SK-N-SH treated with all-trans-retinoic acid at 6 μM for 48 hours (cell line): ENCODE data around the gene FBXL12.

Experiments used
- ATAC-seq: fragments of 200-7000 bp; cut with Tn5 transposase; 3 replicates; pipeline ENCODE4 v1.9.1; 2020; ENCODE audit warnings: mild to moderate bottlenecking, moderate library complexity
- ARNTL ChIP-seq: fragments of 450-650 bp; formaldehyde crosslinking; IDR thresholded peaks from 2 replicates; pipeline ENCODE4 v1.5.0; 2020; ENCODE audit warnings: low read depth, mild to moderate bottlenecking, moderate library complexity, borderline replicate concordance
- BACH2 ChIP-seq: fragments of 250-450 bp; sonication (Bioruptor Pico); IDR thresholded peaks from 2 replicates; pipeline ENCODE4 v1.9.0; 2021; ENCODE audit warnings: mild to moderate bottlenecking, borderline replicate concordance
- CSDC2 ChIP-seq: fragments of 250-450 bp; sonication (Bioruptor Pico); IDR thresholded peaks from 2 replicates; pipeline ENCODE4 v1.5.0; 2020; ENCODE audit warnings: mild to moderate bottlenecking, moderate library complexity
- CSRNP3 ChIP-seq: fragments of 250-450 bp; sonication (Bioruptor Pico); IDR thresholded peaks from 2 replicates; pipeline ENCODE4 v1.5.1; 2021; ENCODE audit warnings: mild to moderate bottlenecking, moderate library complexity
- ESRRG ChIP-seq: fragments of 250-450 bp; sonication (Bioruptor Pico); IDR thresholded peaks from 2 replicates; pipeline ENCODE4 v1.6.1; 2021; ENCODE audit warnings: mild to moderate bottlenecking
- GLIS3 ChIP-seq: fragments of 250-450 bp; sonication (Bioruptor Pico); IDR thresholded peaks from 2 replicates; pipeline ENCODE4 v1.5.0; 2020; ENCODE audit warnings: mild to moderate bottlenecking, moderate library complexity
- ISL1 ChIP-seq: fragments of 250-450 bp; sonication (Bioruptor Pico); IDR thresholded peaks from 2 replicates; pipeline ENCODE4 v2.1.2; 2022; ENCODE audit warnings: mild to moderate bottlenecking, moderate library complexity
- PATZ1 ChIP-seq: fragments of 250-450 bp; sonication (Bioruptor Pico); IDR thresholded peaks from 2 replicates; pipeline ENCODE4 v1.8.0; 2020; ENCODE audit warnings: mild to moderate bottlenecking, moderate library complexity, borderline replicate concordance
- RARB ChIP-seq: fragments of 250-450 bp; sonication (Bioruptor Pico); IDR thresholded peaks from 2 replicates; pipeline ENCODE4 v1.8.0; 2021; ENCODE audit warnings: mild to moderate bottlenecking, moderate library complexity
- SNAI2 ChIP-seq: fragments of 250-450 bp; sonication (Bioruptor Pico); IDR thresholded peaks from 2 replicates; pipeline ENCODE4 v1.5.0; 2020; ENCODE audit warnings: mild to moderate bottlenecking, moderate library complexity
- TCF4 ChIP-seq: fragments of 250-450 bp; sonication (Bioruptor Pico); IDR thresholded peaks from 2 replicates; pipeline ENCODE4 v1.8.0; 2021; ENCODE audit warnings: mild to moderate bottlenecking, moderate library complexity, borderline replicate concordance
- TOX ChIP-seq: fragments of 250-450 bp; sonication (Bioruptor Pico); IDR thresholded peaks from 2 replicates; pipeline ENCODE4 v1.8.0; 2021; ENCODE audit warnings: mild to moderate bottlenecking, moderate library complexity, borderline replicate concordance
- ZFP30 ChIP-seq: fragments of 450-650 bp; formaldehyde crosslinking; IDR thresholded peaks from 2 replicates; pipeline ENCODE4 v1.5.0; 2022; ENCODE audit warnings: mild to moderate bottlenecking, moderate library complexity
- ZNF565 ChIP-seq: fragments of 450-650 bp; formaldehyde crosslinking; conservative IDR thresholded peaks from 2 replicates; pipeline ENCODE4 v1.5.0; 2020; ENCODE audit warnings: low read depth, mild to moderate bottlenecking, moderate library complexity
- ZNF70 ChIP-seq: fragments of 450-650 bp; formaldehyde crosslinking; IDR thresholded peaks from 2 replicates; pipeline ENCODE4 v1.5.0; 2020; ENCODE audit warnings: mild to moderate bottlenecking, moderate library complexity
- ZNF8 ChIP-seq: fragments of 450-650 bp; formaldehyde crosslinking; IDR thresholded peaks from 2 replicates; pipeline ENCODE4 v1.5.0; 2020; ENCODE audit warnings: mild to moderate bottlenecking, moderate library complexity
- TF ChIP-seq, protein P1 (sequence below): fragments of 250-450 bp; sonication (Bioruptor Pico); IDR thresholded peaks from 2 replicates; pipeline ENCODE4 v1.5.1; 2020; ENCODE audit warnings: low read depth, mild to moderate bottlenecking, moderate library complexity
- TF ChIP-seq, protein P2 (sequence below): fragments of 250-450 bp; sonication (Bioruptor Pico); IDR thresholded peaks from 2 replicates; pipeline ENCODE4 v1.5.0; 2020; ENCODE audit warnings: mild to moderate bottlenecking, moderate library complexity
- TF ChIP-seq, protein P3 (sequence below): fragments of 250-450 bp; sonication (Bioruptor Pico); IDR thresholded peaks from 2 replicates; pipeline ENCODE4 v1.8.0; 2021; ENCODE audit warnings: low read depth, mild to moderate bottlenecking, moderate library complexity, borderline replicate concordance

The FBXL12 gene

DNA sequence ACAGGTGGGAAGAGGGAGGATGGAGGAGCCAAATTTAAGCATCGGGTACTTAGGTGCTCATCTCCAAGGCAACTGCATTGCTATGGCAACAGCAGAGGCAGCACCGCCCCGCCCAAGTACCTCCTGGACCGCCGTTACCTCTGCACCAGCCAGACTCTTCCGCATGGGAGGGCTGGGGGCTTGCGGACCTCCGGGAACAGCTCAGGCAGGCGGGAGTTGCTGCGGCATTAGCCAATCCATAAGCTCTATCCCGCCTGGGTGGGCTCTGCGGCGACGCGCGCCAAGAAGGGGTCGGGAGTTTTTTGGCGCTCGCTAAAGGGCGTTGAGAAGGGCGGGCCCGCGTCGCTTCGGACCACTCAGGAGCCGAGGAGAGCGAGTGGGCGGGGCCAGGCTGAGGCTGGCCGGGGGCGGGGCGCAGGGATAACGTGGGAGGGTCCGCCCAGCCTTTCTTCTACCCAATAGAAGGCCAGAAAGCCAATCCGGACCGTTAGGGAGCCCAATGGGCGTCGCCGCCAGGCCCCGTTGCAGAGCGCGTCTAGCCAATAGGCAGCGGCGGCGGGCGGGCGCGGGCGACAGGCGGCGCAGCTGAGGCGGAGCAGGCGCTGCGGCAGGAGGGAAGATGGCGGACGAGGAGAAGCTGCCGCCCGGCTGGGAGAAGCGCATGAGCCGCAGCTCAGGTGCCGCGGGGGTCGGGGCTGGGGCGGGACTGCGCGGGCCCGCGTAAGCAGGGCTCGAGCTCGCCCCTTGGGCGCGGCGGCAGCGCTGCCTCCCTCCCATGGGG lies 16.0 kb upstream of the FBXL12 start, which contains the start of gene PIN1:
Gene PIN1 (plus strand): TSS at position 593 of the 781 bp plus-strand sequence. CDS start 27 bp downstream, at position 620.
- TF ChIP-seq BACH2 (CRISPR knock-in tag) = no peak
- no peak for TF ChIP-seq ESRRG (CRISPR knock-in tag)
- TF ChIP-seq, protein P1, sequence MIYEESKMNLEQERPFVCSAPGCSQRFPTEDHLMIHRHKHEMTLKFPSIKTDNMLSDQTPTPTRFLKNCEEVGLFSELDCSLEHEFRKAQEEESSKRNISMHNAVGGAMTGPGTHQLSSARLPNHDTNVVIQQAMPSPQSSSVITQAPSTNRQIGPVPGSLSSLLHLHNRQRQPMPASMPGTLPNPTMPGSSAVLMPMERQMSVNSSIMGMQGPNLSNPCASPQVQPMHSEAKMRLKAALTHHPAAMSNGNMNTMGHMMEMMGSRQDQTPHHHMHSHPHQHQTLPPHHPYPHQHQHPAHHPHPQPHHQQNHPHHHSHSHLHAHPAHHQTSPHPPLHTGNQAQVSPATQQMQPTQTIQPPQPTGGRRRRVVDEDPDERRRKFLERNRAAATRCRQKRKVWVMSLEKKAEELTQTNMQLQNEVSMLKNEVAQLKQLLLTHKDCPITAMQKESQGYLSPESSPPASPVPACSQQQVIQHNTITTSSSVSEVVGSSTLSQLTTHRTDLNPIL (CRISPR knock-in tag) = no peak
- no peak for TF ChIP-seq CSRNP3
- TF ChIP-seq PATZ1 = no peak
- no peak for TF ChIP-seq TOX
- ATAC-seq = peak; percentile 99

DNA sequence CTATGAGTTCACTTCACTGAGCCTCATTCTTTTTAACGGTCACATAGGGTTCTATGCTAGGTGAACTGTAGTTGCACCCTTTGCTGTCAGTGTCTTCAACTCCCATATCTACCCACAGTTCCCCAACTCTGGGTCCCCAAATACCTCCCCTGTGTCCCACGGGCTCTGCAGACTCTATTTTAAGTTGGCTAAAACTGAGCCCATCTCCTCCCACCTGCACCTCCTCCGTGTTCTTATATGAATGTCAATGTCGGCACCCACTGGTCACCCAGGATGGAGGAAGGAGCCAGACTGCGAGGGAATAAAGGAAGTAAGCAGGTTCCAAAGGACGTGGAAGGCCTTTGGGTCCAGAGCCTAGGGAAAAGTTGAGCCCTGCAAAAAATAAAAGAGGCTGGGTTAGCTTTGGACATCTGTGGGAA lies 15.4 kb upstream of the FBXL12 start:
- no peak for ATAC-seq
- TF ChIP-seq ZNF8 (CRISPR knock-in tag) = no peak
- TF ChIP-seq RARB = no peak
- TF ChIP-seq ESRRG (CRISPR knock-in tag) = no peak
- TF ChIP-seq, protein P2, sequence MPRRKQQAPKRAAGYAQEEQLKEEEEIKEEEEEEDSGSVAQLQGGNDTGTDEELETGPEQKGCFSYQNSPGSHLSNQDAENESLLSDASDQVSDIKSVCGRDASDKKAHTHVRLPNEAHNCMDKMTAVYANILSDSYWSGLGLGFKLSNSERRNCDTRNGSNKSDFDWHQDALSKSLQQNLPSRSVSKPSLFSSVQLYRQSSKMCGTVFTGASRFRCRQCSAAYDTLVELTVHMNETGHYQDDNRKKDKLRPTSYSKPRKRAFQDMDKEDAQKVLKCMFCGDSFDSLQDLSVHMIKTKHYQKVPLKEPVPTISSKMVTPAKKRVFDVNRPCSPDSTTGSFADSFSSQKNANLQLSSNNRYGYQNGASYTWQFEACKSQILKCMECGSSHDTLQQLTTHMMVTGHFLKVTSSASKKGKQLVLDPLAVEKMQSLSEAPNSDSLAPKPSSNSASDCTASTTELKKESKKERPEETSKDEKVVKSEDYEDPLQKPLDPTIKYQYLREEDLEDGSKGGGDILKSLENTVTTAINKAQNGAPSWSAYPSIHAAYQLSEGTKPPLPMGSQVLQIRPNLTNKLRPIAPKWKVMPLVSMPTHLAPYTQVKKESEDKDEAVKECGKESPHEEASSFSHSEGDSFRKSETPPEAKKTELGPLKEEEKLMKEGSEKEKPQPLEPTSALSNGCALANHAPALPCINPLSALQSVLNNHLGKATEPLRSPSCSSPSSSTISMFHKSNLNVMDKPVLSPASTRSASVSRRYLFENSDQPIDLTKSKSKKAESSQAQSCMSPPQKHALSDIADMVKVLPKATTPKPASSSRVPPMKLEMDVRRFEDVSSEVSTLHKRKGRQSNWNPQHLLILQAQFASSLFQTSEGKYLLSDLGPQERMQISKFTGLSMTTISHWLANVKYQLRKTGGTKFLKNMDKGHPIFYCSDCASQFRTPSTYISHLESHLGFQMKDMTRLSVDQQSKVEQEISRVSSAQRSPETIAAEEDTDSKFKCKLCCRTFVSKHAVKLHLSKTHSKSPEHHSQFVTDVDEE (CRISPR knock-in tag) = no peak
- no peak for TF ChIP-seq ZNF70 (CRISPR knock-in tag)
- TF ChIP-seq, protein P1 (CRISPR knock-in tag) = no peak

- ATAC-seq = no peak; the same call in 2 of the 3 replicates
- no peak for TF ChIP-seq ZFP30 (CRISPR knock-in tag)
Observed at GRCh38 chr19:9828551-9829063, 9.7 kb upstream of the FBXL12 start.

GRCh38 chr19:9827289-9828238 lies 8.7 kb upstream of the FBXL12 start, which contains the start of gene UBL5:
TSS of gene UBL5 (plus strand) at chr19:9827918. CDS start at chr19:9828338, 420 bp downstream.
- ATAC-seq = peak; percentile 99
- TF ChIP-seq CSDC2 (CRISPR knock-in tag) (no peak), SNAI2 (CRISPR knock-in tag) (no peak), CSRNP3 (no peak), GLIS3 (CRISPR knock-in tag) (no peak), ISL1 (no peak), BACH2 (CRISPR knock-in tag) (no peak), ARNTL (CRISPR knock-in tag) (no peak), TCF4 (CRISPR knock-in tag) (no peak), ZNF70 (CRISPR knock-in tag) (no peak), ZNF8 (CRISPR knock-in tag) (no peak), ZNF565 (CRISPR knock-in tag) (no peak), ESRRG (CRISPR knock-in tag) (no peak)
- TF ChIP-seq, protein P3, sequence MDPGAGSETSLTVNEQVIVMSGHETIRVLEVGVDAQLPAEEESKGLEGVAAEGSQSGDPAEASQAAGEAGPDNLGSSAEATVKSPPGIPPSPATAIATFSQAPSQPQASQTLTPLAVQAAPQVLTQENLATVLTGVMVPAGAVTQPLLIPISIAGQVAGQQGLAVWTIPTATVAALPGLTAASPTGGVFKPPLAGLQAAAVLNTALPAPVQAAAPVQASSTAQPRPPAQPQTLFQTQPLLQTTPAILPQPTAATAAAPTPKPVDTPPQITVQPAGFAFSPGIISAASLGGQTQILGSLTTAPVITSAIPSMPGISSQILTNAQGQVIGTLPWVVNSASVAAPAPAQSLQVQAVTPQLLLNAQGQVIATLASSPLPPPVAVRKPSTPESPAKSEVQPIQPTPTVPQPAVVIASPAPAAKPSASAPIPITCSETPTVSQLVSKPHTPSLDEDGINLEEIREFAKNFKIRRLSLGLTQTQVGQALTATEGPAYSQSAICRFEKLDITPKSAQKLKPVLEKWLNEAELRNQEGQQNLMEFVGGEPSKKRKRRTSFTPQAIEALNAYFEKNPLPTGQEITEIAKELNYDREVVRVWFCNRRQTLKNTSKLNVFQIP (CRISPR knock-in tag) = no peak
- TF ChIP-seq, protein P1 (CRISPR knock-in tag) = no peak
